GM12872 (cell line): ENCODE measurements around the gene MTRFR.

Experiments
- CTCF ChIP-seq: IDR thresholded peaks from 3 replicates; pipeline ENCODE4 v1.5.1; 2011; ENCODE audit warnings: low read depth, mild to moderate bottlenecking, low read length, moderate library complexity; ENCODE audit not compliant: insufficient read depth

The MTRFR gene

GRCh38 chr12:123286652-123287373 lies 53.6 kb downstream of the MTRFR start:
- TF ChIP-seq CTCF, result no peak

- no peak for TF ChIP-seq CTCF
Observed at GRCh38 chr12:123288751-123289346, 55.6 kb downstream of the MTRFR start.

- no peak for TF ChIP-seq CTCF
Observed at GRCh38 chr12:123289911-123290310, 56.7 kb downstream of the MTRFR start.

- no peak for TF ChIP-seq CTCF
Observed at GRCh38 chr12:123293178-123293760, 60.0 kb downstream of the MTRFR start.

- no peak for TF ChIP-seq CTCF
Observed at GRCh38 chr12:123305136-123305535, 71.9 kb downstream of the MTRFR start.

- TF ChIP-seq CTCF, result no peak
Observed at GRCh38 chr12:123306200-123306599, 73.0 kb downstream of the MTRFR start.
